ENCODE results near the gene NR1H3. TPM values are rescaled to one million over a fixed set of nuclear protein-coding genes. Genes with fewer than 3 reads are reported as not detected.
"Not testable (repeated sequence)": the region's sequence is repeated elsewhere in the genome, so short reads cannot be mapped to it uniquely, and the experiment has no call there.

The NR1H3 gene
- total RNA-seq, 1 donor, result 39.3 TPM

GRCh38 chr11:47308050-47308823, 50.4 kb downstream of the NR1H3 start:
- TF ChIP-seq CTCF (IDR thresholded peaks at IDR 0.05; ENCODE audit: insufficient read depth, low read depth, low read length), result no peak
- DNase-seq (ENCODE audit: low read depth), result no peak
- H3K4me3 ChIP-seq (ENCODE audit: low read depth, low read length), result no peak overlapping the region

- H3K4me3 ChIP-seq (ENCODE audit: low read depth, low read length), result no peak overlapping the region
- no peak for TF ChIP-seq CTCF (IDR thresholded peaks at IDR 0.05; ENCODE audit: insufficient read depth, low read depth, low read length)
- DNase-seq (ENCODE audit: low read depth), result no peak
Measured at GRCh38 chr11:47314992-47315391, 57.2 kb downstream of the NR1H3 start.

DNA sequence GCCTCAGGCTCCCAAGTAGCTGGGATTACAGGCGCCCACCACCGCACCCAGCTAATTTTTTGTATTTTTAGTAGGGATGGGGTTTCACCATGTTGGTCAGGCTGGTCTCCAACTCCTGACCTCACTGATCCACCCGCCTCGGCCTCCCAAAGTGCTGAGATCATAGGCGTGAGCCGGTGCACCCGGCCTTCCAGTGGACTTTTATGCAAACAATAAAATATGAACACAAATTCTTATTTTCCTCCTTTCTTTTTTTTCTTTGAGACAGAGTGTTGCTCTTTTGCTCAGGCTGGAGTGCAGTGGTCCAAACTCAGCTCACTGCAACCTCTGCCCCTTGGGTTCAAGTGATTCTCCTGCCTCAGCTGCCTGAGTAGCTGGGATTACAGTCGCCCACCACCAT, 58.7 kb downstream of the NR1H3 start:
- DNase-seq (ENCODE audit: low read depth); H3K4me3 ChIP-seq (ENCODE audit: low read depth, low read length): not testable (repeated sequence)

DNA sequence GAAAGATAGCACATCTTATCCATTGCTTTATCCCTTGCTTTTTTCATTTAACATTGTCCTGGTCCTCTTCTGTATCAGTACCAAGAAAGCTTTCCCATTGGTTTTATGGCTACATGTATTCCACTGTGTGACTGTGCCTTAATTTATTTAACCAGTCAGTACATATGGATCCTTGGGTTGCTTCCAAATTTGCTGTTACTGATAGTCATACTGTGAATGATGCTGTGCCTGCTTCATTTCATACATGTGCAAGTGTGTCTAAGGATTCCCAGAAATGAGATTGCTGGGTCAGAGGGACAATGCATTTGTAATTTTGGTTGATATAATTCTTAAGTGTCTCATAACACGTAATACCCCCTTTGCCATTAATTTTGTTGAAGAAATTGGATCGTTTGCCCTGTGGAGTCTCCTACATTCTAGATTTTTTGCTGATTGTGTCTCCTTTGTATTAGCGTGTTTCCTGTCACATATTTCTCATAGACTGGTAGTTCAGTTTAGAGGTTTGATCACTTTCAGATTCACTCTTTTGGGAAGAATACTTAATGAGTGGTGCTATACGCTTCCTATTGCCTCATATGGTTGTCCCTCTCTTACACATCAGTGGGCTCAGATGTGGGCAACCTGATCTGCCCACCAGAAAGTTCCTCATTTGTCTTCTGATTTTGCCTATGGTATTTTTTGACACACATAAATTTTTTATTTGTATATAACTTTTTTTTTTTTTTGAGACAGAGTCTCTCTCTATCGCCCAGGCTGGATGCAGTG, 59.5 kb downstream of the NR1H3 start:
- no peak for DNase-seq (ENCODE audit: low read depth)
- no peak for TF ChIP-seq CTCF (IDR thresholded peaks at IDR 0.05; ENCODE audit: insufficient read depth, low read depth, low read length)

DNA sequence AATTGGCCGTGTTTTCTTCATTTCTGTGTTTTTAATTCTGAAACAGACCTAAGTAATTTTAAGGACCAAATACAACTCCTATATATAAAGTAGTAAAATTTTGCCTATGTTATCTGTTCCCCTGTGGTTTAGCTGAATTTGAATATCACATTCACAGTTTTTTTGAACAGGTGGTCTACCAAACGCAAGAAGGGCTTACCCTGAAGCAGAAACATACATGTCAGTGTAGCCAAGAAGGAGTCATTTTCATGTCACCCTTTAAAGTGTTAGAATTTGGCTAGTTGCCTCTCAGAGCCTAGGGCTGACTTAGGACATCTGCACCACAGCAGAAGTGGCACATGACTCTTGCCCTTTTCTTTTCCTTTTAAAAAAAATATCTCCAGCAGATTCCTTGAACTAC, 60.4 kb downstream of the NR1H3 start:
- H3K4me3 ChIP-seq (ENCODE audit: low read depth, low read length), result no peak overlapping the region
- no peak for TF ChIP-seq CTCF (IDR thresholded peaks at IDR 0.05; ENCODE audit: insufficient read depth, low read depth, low read length)
- no peak for DNase-seq (ENCODE audit: low read depth)

More for the DNA sequence above, 59.5 kb downstream of the NR1H3 start:
- no peak overlapping the region for H3K4me3 ChIP-seq (ENCODE audit: low read depth, low read length)

Other genes with a start within 250 kb of the NR1H3 start
- gene ARFGAP2, start 81.1 kb upstream of the NR1H3 start, total RNA-seq, result 101 and 112 TPM in 2 replicates
- gene PACSIN3, start 71.6 kb upstream of the NR1H3 start, total RNA-seq, result 26.7 and 39.3 TPM in 2 replicates
- 37.7 and 47.1 TPM in 2 replicates for gene DDB2, start 43.0 kb upstream of the NR1H3 start, total RNA-seq
- 35.4 and 39.0 TPM in 2 replicates for gene ACP2, start 9.2 kb upstream of the NR1H3 start, total RNA-seq
- 20.3 and 27.2 TPM in 2 replicates for gene MADD, start 12.1 kb downstream of the NR1H3 start, total RNA-seq
- not detected in 2 replicates for gene MYBPC3, start 94.7 kb downstream of the NR1H3 start, total RNA-seq
- not detected in 2 replicates for gene SPI1, start 120.6 kb downstream of the NR1H3 start, total RNA-seq
- 73.0 and 83.4 TPM in 2 replicates for gene SLC39A13, start 150.6 kb downstream of the NR1H3 start, total RNA-seq
- gene PSMC3, start 168.4 kb downstream of the NR1H3 start, total RNA-seq, result 150 and 163 TPM in 2 replicates
- under 0.01 and 0.43 TPM in 2 replicates for gene RAPSN, start 191.1 kb downstream of the NR1H3 start, total RNA-seq

All from fibroblast of villous mesenchyme (primary cell).